ENCODE results near the gene SEMA6A.

SEMA6A gene

GRCh38 chr5:116449458-116449857 is 125.2 kb downstream of the SEMA6A start:
- no peak for DNase-seq (ENCODE audit: low read depth)
- no peak overlapping the region for H3K4me3 ChIP-seq (ENCODE audit: low read depth, low read length)

DNA sequence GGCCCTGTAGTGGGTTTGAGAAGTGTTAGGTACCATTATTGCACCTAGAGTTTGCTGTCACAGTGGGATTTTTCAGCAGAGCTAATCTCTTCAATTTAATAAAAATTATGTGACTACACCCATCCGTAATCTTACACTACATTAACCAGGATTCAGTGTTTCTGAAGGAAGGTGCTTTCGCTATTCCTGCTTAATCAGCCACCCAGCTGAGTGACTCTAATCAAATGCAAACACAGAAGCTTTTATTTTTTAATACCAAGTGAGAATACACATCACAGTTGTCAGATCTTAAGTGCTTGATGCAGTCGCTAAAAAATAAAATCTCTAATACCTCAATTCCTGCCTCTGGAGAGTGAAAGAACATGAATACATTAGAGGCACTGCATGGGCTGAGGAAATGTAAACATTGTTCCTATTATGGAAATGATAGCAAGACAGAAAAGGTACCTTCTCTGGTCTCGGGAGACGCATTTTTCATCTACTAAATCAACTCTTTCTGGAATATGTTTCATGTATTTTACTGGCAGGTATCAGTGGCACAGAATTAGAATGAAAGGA is 125.7 kb downstream of the SEMA6A start:
- no peak overlapping the region for H3K4me3 ChIP-seq (ENCODE audit: low read depth, low read length)
- DNase-seq (ENCODE audit: low read depth): no peak

- no peak overlapping the region for H3K4me3 ChIP-seq (ENCODE audit: low read depth, low read length)
- DNase-seq (ENCODE audit: low read depth): no peak
Measured at GRCh38 chr5:116448450-116448849, 126.2 kb downstream of the SEMA6A start.

GRCh38 chr5:116446356-116447005 is 128.1 kb downstream of the SEMA6A start:
- H3K4me3 ChIP-seq (ENCODE audit: low read depth, low read length): no peak overlapping the region
- DNase-seq (ENCODE audit: low read depth): no peak

DNA sequence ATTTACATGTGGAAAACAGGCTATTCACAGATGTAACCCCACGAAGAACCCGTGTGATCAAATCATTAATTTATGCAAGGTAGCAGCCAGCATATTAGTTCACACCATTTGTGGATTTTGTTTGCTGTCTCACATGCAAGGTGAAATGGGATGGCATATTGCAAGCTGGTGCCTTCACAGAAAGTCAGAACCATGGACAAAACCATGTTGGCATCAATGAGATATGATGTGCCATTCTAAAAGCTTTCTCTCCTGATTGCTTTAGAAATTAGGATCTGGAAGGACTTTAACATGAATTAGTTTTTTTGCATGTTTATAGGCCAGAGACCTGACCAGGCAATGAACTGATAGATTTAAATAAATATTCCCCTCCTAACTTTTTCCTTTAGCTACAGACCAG is 129.3 kb downstream of the SEMA6A start:
- H3K4me3 ChIP-seq (ENCODE audit: low read depth, low read length): no peak overlapping the region
- DNase-seq (ENCODE audit: low read depth): no peak

GRCh38 chr5:116444373-116445295 is 130.0 kb downstream of the SEMA6A start:
- DNase-seq (ENCODE audit: low read depth): no peak
- no peak overlapping the region for H3K4me3 ChIP-seq (ENCODE audit: low read depth, low read length)

- DNase-seq (ENCODE audit: low read depth): no peak
- no peak overlapping the region for H3K4me3 ChIP-seq (ENCODE audit: low read depth, low read length)
Measured at GRCh38 chr5:116442931-116443551, 131.6 kb downstream of the SEMA6A start.

DNA sequence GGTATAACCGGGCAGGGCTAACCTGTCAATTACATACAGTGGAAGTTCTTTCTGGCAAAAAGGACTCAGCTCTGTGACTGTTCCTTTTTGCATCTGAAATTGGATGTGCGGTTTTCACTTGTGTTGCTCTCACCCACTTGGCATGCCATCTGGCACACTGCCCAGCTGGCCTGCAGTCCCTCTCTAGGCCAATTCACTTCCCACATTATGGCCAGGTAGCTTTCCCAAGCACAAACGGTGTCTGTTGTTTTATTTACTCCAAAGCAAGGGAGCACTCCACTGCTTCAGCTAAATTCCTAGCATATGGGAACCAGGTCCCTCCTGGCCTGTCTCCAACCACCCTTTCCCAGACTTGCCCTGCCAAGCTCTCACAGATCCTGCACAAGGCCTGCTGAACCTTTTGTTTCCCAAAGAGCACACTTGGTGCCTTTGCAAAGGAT is 132.5 kb downstream of the SEMA6A start:
- no peak overlapping the region for H3K4me3 ChIP-seq (ENCODE audit: low read depth, low read length)
- DNase-seq (ENCODE audit: low read depth): no peak

GRCh38 chr5:116441223-116441622 is 133.4 kb downstream of the SEMA6A start:
- DNase-seq (ENCODE audit: low read depth): no peak
- H3K4me3 ChIP-seq (ENCODE audit: low read depth, low read length): no peak overlapping the region

DNA sequence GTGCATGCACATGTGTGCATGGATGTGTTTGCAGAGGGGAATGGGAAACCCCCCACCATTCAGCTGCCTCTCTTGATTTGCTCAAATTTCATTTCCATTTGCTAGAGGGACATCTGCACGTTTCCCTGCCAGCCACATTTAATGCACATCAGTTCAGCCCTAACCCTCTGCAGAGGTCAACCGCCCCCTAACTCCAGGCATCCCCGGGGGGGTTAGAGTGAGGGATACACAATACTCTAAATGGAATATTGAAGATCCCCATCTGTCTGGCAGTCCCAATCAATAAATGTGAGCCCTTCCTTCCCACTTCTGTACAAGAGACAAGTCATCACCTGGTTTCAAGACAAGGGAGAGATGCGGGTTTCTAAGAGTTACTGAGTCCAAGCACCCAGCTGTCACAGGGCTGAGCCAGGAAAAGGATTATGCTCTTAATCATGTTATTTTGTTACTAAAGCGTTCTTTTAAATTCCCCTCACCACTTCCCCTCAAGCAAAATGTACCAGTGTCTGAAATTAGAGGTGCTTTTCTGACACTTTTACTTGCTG is 134.1 kb downstream of the SEMA6A start:
- no peak overlapping the region for H3K4me3 ChIP-seq (ENCODE audit: low read depth, low read length)
- DNase-seq (ENCODE audit: low read depth): no peak

GRCh38 chr5:116439905-116440304 is 134.7 kb downstream of the SEMA6A start:
- no peak overlapping the region for H3K4me3 ChIP-seq (ENCODE audit: low read depth, low read length)
- no peak for DNase-seq (ENCODE audit: low read depth)

DNA sequence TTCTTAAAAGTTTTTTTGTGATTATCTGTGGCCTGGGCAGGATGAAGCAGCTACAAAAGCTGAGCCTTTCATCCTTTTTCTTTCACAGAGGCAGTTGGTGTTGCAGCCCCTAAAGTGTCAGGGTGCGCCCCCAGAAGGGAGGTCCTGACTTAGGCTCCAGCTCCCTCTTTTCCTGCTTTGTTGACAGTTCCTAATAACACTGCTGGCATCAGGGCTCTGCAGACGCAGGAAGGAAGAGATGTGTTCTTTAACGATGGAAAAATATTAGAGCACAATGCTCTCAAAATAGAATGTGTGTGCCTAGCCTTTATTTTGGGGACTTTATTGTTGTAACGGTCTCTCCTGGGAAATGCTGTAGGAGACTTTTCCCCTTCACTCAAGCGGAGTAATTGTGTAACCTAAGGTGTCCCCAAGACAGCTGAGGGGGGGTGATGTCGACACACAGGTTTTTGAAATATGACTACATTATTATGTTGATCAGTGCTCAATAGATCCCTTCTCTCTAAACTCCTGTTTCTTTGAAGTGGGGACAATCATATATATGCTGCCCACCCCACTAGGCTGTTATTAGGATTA is 135.6 kb downstream of the SEMA6A start:
- no peak for DNase-seq (ENCODE audit: low read depth)
- H3K4me3 ChIP-seq (ENCODE audit: low read depth, low read length): no peak overlapping the region

GRCh38 chr5:116437922-116438578 is 136.6 kb downstream of the SEMA6A start:
- no peak for DNase-seq (ENCODE audit: low read depth)
- H3K4me3 ChIP-seq (ENCODE audit: low read depth, low read length): no peak overlapping the region

- H3K4me3 ChIP-seq (ENCODE audit: low read depth, low read length): no peak overlapping the region
- DNase-seq (ENCODE audit: low read depth): no peak
Measured at GRCh38 chr5:116437351-116437705, 137.3 kb downstream of the SEMA6A start.

- no peak for DNase-seq (ENCODE audit: low read depth)
Measured at GRCh38 chr5:116436674-116437350, 137.8 kb downstream of the SEMA6A start.

GRCh38 chr5:116428966-116429365 is 145.7 kb downstream of the SEMA6A start:
- no peak for DNase-seq (ENCODE audit: low read depth)
- H3K4me3 ChIP-seq (ENCODE audit: low read depth, low read length): no peak overlapping the region

More at GRCh38 chr5:116436674-116437350, 137.8 kb downstream of the SEMA6A start:
- no peak overlapping the region for H3K4me3 ChIP-seq (ENCODE audit: low read depth, low read length)

DNA sequence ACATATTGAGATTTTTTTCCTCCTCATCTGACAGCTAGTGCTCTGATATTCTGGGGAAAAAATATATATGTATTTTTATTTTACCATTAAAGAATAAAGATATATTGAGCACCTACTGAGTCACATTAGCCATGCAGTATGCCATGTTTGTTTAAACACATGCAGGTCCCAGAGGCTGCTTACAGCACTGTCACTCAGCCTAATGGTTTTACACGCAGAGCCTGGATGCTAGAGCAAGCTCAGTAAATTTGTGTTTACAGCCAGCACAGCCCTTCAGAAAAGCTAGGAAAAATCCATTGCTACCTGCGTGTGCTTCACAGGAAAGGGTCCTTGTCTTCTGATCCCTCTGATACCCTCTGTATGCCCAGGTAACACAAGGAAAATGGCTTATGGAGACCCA is 146.2 kb downstream of the SEMA6A start:
- H3K4me3 ChIP-seq (ENCODE audit: low read depth, low read length): no peak overlapping the region
- DNase-seq (ENCODE audit: low read depth): no peak

- H3K4me3 ChIP-seq (ENCODE audit: low read depth, low read length): no peak overlapping the region
- no peak for DNase-seq (ENCODE audit: low read depth)
Measured at GRCh38 chr5:116424951-116425350, 149.7 kb downstream of the SEMA6A start.

- DNase-seq (ENCODE audit: low read depth): no peak
- H3K4me3 ChIP-seq (ENCODE audit: low read depth, low read length): no peak overlapping the region
Measured at GRCh38 chr5:116424258-116424615, 150.4 kb downstream of the SEMA6A start.

Data from skeletal muscle cell (primary cell).